Stimulated activated naive CD8-positive, alpha-beta T cell treated with anti-CD3 and anti-CD28 coated beads, Interleukin-15, Interleukin-2, amounts not matched to agents 100 U/mL and 50 U/mL, for 24 hours (primary cell): ENCODE data around the gene TAF5L.
A peak's percentile ranks its signal among the peaks of the same experiment; 100 is the strongest.

Experiments used
- ATAC-seq: fragments of 150-1000 bp; cut with Tn5 transposase; one replicate; pipeline ENCODE4 v1.10.0; 2021
- DNase-seq: peaks from one replicate; pipeline ENCODE4 v3.0.0; 2021

TAF5L gene

GRCh38 chr1:229625915-229626831 lies at the start of gene TAF5L, which contains the start of gene URB2:
Gene TAF5L (minus strand): TSS chr1:229626122. CDS start chr1:229614482, 11,640 bp downstream.
Gene URB2 (plus strand): TSS chr1:229626247. CDS start chr1:229627634, 1,387 bp downstream.
- DNase-seq (peak; percentile 89), ATAC-seq (peak; percentile 95)

- no peak for DNase-seq
- no peak for ATAC-seq
Measured at GRCh38 chr1:229675396-229675795, 49.5 kb upstream of the TAF5L start.

DNA sequence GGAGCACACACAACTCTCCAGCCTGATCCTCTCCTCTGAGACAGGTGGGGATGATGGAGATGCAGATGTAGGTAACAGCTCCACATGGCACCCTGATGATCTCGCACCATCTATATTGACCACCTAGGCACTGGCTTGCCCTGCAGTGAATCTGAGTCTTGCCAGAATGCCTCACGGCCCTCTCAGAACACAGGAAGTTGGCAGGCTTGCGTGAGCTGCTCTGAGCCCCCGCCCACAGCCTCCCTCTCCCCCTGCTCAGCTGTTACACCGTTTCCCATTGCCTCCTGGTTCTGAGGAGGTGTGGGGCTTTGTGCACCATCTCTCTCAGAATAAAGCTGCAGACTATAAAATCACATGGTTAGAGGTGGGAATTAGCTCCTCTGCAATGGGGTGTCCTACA lies 48.1 kb upstream of the TAF5L start:
- no peak for ATAC-seq
- no peak for DNase-seq

- DNase-seq, result no peak
- no peak for ATAC-seq
Measured at GRCh38 chr1:229672246-229672645, 46.3 kb upstream of the TAF5L start.

GRCh38 chr1:229671310-229671709 lies 45.4 kb upstream of the TAF5L start:
- peak; percentile 48 for ATAC-seq
- no peak for DNase-seq

GRCh38 chr1:229669333-229669732 lies 43.4 kb upstream of the TAF5L start:
- ATAC-seq, result no peak
- DNase-seq, result no peak

DNA sequence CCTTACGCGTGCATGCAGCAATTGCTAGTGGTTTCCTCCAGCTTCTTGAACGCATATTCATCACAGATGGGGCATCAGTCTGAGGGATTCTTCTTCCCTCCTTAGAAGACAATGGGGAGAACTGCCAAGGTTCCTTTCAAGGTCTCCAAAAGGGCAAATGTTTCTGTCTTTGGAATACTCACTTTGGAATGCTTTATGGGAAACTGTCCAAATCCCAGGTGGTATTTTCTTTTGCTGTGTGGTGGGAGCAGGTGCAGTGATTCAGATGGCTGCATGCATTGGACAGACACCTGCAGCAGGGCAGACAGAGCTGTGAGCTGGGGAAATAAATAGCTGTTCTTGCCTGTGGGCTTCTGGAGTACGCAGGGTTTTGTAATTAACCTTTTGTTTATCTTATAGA lies 40.7 kb upstream of the TAF5L start:
- DNase-seq (no peak), ATAC-seq (no peak)

GRCh38 chr1:229665912-229666558 lies 40.1 kb upstream of the TAF5L start:
- DNase-seq (no peak), ATAC-seq (no peak)

DNA sequence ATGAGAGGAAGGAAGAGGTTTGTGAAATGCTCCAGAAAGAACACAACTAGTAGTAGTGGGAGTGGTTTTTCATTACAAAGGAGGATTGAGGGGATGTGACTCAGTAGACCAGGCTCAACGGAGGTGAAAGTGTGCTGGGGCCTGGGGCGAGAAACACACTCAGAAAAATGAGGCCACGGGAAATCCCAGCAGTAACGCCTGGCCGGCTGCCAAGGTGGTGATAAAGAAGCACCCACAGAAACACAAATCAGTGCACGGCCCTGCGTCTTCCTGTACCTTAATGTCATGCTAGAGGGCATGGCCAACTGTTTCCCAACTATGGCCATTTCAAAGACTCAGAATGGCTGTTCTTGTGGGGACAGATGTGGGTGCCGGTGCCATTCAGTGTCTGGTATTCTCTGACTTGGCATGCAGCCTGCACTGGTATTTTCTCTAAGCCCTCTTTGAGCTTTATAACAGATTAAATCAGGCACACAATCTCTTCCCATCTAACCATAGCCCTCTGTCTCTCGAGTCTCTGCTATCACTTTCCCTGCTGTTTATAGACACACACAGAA lies 38.3 kb upstream of the TAF5L start:
- DNase-seq, result peak; percentile 90
- ATAC-seq, result peak; percentile 88

DNA sequence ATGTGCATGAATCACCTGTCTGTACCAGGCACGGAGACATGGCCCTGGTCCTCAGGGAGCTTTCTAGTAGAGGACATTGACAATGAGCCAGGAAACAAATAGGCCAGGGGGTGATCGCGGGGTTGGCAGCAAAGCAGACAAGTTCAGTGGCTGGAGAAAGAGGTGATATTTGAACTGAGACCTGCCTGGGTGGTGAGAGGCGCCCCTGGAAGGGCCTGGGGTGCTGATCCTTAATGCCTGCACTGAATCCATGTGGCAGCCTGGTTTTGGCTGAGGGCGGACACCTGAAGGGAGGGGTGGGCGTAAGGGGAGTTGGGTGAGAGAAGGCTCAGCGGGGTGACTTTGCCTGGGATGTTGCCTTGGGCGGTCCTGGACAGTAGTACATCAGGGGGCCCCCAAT lies 36.0 kb upstream of the TAF5L start:
- no peak for DNase-seq
- no peak for ATAC-seq

GRCh38 chr1:229661022-229661877 lies 35.3 kb upstream of the TAF5L start:
- peak; percentile 80 for DNase-seq
- ATAC-seq, result peak; percentile 61

DNA sequence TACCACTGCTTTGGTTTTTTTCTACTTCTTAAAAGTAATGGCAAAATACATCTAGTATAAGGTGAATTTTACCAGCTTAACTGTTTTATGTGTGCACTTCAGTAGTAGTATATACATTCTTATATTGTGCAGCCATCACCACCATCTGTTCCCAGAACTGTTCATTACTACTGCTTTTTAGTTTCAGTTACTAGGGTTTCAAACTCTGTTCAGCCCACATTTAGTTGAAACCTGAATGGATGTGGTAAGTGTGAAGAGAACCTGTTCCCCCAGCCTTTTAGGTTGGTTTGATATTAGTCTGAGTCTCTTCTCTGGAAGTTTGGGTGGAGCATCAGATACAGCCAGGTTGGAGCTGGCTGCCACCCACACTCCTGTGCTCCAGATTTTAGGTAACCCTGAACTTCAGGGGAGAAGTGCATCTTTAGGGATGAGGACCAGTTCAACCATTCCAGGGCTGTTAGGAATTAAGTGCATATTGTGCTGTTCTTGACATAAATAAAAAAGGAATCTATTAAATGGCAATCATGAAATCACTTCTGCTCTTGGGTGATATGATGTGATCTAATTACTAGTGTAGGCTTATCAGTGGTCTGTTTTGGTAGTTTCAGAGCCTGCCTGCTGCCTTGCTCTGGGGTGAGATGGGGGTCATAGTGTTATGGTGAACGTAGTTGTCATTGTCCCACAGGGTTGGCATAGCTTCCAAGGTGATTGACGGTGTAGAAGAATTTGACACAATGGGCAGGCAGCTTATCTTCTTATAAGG lies 32.3 kb upstream of the TAF5L start:
- DNase-seq (no peak), ATAC-seq (peak; percentile 25)

DNA sequence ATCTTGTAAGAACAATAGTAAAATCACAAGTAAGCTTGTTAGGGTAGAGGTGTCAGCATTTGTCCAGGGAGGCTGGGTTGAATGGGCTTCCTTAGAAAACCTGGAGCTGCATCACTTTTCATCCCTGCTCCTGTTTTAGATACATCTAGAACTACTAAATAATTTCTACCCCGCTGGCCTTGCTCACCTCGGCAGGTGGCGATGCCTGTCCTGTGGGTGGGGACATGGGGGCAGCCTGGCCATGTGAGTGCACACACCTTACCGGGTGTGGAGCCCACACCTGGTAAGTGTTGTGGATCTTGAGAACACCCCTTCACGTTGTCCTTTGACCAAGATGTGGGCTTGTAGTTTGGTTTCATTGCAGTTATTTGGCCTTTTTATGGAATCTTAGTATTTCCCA lies 29.9 kb upstream of the TAF5L start:
- DNase-seq, result no peak
- no peak for ATAC-seq

GRCh38 chr1:229653420-229653819 lies 27.5 kb upstream of the TAF5L start:
- no peak for ATAC-seq
- DNase-seq, result no peak

GRCh38 chr1:229651546-229651945 lies 25.6 kb upstream of the TAF5L start:
- no peak for DNase-seq
- ATAC-seq, result no peak

GRCh38 chr1:229650045-229650444 lies 24.1 kb upstream of the TAF5L start:
- DNase-seq (no peak), ATAC-seq (no peak)

- no peak for DNase-seq
- no peak for ATAC-seq
Measured at GRCh38 chr1:229648406-229648805, 22.5 kb upstream of the TAF5L start.

- DNase-seq, result no peak
Measured at GRCh38 chr1:229645324-229645993, 19.5 kb upstream of the TAF5L start.

GRCh38 chr1:229643996-229644745 lies 18.2 kb upstream of the TAF5L start:
- DNase-seq, result no peak
- ATAC-seq, result peak; percentile 40

More at GRCh38 chr1:229645324-229645993, 19.5 kb upstream of the TAF5L start:
- no peak for ATAC-seq

- DNase-seq (no peak), ATAC-seq (no peak)
Measured at GRCh38 chr1:229642970-229643369, 17.0 kb upstream of the TAF5L start.
